Measurements from ENCODE around the gene RNPEP. TPM values are rescaled to one million over a fixed set of nuclear protein-coding genes. Genes with fewer than 3 reads are reported as not detected.

The RNPEP gene
- total RNA-seq, 6 donors from 2014 or later, result 67.7 to 116 (median 76.5) TPM

DNA sequence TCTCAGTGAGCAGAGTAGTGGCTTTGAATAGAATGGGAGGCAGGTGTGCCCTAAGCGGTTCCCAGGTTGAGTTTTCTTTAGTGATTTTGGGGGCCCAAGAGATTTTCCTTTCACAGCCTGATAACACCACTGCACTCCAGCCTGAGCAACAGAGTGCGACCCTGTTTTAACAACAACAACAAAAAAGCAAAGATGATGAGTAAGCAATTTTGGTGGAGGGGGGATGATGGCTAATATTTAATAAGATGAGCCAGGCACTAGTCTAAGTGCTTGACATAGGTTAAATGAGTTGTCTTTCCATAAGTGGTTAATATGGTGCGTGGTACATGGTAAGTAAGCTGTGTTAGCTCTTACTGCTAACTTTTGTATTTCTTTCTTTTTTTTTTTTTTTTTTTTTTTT, 2.0 kb downstream of the RNPEP start:
- H3K27me3 ChIP-seq, result no peaks in the 10 kb centered on the region
- H3K4me3 ChIP-seq, result no peak overlapping the region
- TF ChIP-seq, protein P1, sequence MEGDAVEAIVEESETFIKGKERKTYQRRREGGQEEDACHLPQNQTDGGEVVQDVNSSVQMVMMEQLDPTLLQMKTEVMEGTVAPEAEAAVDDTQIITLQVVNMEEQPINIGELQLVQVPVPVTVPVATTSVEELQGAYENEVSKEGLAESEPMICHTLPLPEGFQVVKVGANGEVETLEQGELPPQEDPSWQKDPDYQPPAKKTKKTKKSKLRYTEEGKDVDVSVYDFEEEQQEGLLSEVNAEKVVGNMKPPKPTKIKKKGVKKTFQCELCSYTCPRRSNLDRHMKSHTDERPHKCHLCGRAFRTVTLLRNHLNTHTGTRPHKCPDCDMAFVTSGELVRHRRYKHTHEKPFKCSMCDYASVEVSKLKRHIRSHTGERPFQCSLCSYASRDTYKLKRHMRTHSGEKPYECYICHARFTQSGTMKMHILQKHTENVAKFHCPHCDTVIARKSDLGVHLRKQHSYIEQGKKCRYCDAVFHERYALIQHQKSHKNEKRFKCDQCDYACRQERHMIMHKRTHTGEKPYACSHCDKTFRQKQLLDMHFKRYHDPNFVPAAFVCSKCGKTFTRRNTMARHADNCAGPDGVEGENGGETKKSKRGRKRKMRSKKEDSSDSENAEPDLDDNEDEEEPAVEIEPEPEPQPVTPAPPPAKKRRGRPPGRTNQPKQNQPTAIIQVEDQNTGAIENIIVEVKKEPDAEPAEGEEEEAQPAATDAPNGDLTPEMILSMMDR (IDR thresholded peaks at IDR 0.05), result no peak
- no peak for TF ChIP-seq EP300 (IDR thresholded peaks at IDR 0.05)
- TF ChIP-seq POLR2A (IDR thresholded peaks at IDR 0.05), result no peak
- TF ChIP-seq POLR2AphosphoS5 (IDR thresholded peaks at IDR 0.05), result no peak
- peaks cover 3 to 21% (median 13%) of the 10 kb centered on the region in 4 donors for H3K4me1 ChIP-seq
- 94 to 95% methylated on average over 3 of the region's 3 CpGs for WGBS, 2 donors
- peak overlapping the region in 1 of 4 donors; percentile 91 for H3K27ac ChIP-seq
- ATAC-seq (ENCODE audit: low FRiP score in 2 of 2) (no peak), DNase-seq (no peak)
- H3K36me3 ChIP-seq, result peaks cover 3 to 11% (median 10%) of the 10 kb centered on the region in 4 donors
- no peaks in the 10 kb centered on the region for H3K9me3 ChIP-seq

DNA sequence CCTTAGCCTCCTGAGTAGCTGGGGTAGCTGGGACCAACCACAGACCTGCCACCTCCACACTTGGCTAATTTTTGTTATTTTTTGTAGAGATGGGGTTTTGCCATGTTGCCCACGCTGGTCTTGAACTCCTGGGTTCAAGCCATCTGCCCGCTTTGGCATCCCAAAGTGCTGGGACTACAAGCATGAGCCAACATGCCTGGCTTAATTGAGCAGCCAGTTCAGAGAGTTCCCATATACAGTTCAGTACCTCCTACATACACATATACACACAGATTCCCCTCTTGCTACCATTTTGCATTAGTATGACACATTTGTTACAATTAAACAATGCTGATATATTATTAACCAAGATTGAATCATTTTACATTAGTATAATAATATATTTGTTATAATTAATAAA, 2.9 kb downstream of the RNPEP start:
- Histone ChIP-seq H3K4me3 (no peak overlapping the region), H3K36me3 (peaks cover 12 to 20% (median 19%) of the 10 kb centered on the region in 4 donors), H3K4me1 (peaks cover 3 to 21% (median 13%) of the 10 kb centered on the region in 4 donors), H3K9me3 (no peaks in the 10 kb centered on the region), H3K27me3 (no peaks in the 10 kb centered on the region), H3K27ac (no peak overlapping the region)
- DNase-seq, result no peak
- TF ChIP-seq POLR2A (IDR thresholded peaks at IDR 0.05) (no peak), POLR2AphosphoS5 (IDR thresholded peaks at IDR 0.05) (no peak), EP300 (IDR thresholded peaks at IDR 0.05) (no peak)
- TF ChIP-seq, protein P1 (IDR thresholded peaks at IDR 0.05), result no peak
- no peak for ATAC-seq (ENCODE audit: low FRiP score in 2 of 2)
- WGBS, 2 donors, result 92 to 96% methylated on average over 2 of the region's 2 CpGs

DNA sequence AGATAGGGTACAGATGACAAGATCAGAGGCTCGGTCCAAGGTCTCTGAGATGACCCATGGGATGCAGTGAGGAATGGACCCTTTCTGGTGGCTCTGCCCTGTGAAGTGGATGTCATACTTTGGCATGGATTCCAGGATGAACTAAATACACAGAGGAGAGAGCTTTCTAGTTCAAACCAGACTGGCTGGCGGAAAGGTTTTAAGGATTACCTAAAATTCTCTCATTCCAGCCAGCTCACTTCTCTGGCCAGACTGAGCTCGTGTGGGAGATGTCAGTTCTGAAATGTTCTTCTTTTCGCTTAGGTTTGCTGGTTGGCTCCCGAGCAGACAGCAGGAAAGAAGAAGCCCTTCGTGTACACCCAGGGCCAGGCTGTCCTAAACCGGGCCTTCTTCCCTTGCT, 6.2 kb downstream of the RNPEP start:
- Histone ChIP-seq H3K36me3 (peaks cover 17 to 52% (median 51%) of the 10 kb centered on the region in 4 donors), H3K4me1 (peaks cover 2 to 10% (median 7%) of the 10 kb centered on the region in 4 donors), H3K27me3 (no peaks in the 10 kb centered on the region), H3K4me3 (no peak overlapping the region), H3K27ac (no peak overlapping the region), H3K9me3 (no peaks in the 10 kb centered on the region)
- WGBS, 2 donors, result 80 to 81% methylated on average over 7 of the region's 7 CpGs
- TF ChIP-seq POLR2A (IDR thresholded peaks at IDR 0.05), result no peak
- TF ChIP-seq EP300 (IDR thresholded peaks at IDR 0.05), result no peak
- no peak for TF ChIP-seq POLR2AphosphoS5 (IDR thresholded peaks at IDR 0.05)
- TF ChIP-seq, protein P1 (IDR thresholded peaks at IDR 0.05), result no peak
- DNase-seq (no peak), ATAC-seq (ENCODE audit: low FRiP score in 2 of 2) (peak in 1 of 2 donors; percentile 82)

DNA sequence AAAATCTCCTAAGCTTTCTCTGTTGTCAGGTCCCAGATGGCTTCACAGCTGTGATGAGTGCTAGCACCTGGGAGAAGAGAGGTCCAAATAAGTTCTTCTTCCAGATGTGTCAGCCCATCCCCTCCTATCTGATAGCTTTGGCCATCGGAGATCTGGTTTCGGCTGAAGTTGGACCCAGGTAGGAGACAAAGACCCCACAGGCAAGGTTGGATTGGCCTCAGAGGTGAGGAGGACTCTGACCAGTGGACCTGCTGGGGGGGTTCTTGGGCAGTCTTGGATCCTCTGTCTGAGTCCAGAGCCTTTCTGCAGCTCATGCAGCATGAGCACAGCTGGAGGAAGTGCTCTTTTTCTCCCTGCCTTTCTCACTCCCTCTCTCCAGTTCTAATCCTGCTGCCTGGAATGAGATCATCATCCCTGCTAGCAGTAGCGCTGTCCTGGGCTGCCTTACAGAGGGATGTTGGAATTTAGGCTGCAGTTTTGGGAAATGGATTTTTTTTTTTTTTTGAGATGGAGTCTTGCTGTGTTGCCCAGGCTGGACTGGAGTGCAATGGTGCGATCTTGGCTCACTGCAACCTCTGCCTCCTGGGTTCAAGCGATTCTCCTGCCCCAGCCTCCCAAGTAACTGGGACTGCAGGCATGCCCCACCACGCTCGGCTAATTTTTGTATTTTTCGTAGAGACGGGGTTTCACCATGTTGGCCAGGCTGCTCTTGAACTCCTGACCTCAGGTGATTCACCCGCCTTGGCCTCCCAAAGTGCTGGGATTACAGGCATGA, 7.1 kb downstream of the RNPEP start:
- ATAC-seq (ENCODE audit: low FRiP score in 2 of 2) (peak in 1 of 2 donors; percentile 65), DNase-seq (no peak)
- 93 to 96% methylated on average over 10 of the region's 10 CpGs for WGBS, 2 donors
- no peak for TF ChIP-seq POLR2AphosphoS5 (IDR thresholded peaks at IDR 0.05)
- TF ChIP-seq, protein P1 (IDR thresholded peaks at IDR 0.05), result no peak
- TF ChIP-seq EP300 (IDR thresholded peaks at IDR 0.05), result no peak
- no peak for TF ChIP-seq POLR2A (IDR thresholded peaks at IDR 0.05)
- no peak overlapping the region for H3K27ac ChIP-seq
- peaks cover 0 to under 1% (median 0%) of the 10 kb centered on the region in 4 donors for H3K4me1 ChIP-seq
- no peak overlapping the region for H3K4me3 ChIP-seq
- H3K36me3 ChIP-seq, result peaks cover 17 to 59% (median 58%) of the 10 kb centered on the region in 4 donors
- no peaks in the 10 kb centered on the region for H3K9me3 ChIP-seq
- no peaks in the 10 kb centered on the region for H3K27me3 ChIP-seq

Data from upper lobe of left lung (tissue), 6 donors.